Stimulated activated naive CD8-positive, alpha-beta T cell treated with anti-CD3 and anti-CD28 coated beads, Interleukin-15, Interleukin-2, amounts not matched to agents 100 U/mL and 50 U/mL, for 24 hours (primary cell): ENCODE results near the gene MESP1.

ENCODE experiments used
- ATAC-seq: fragments of 150-1000 bp; cut with Tn5 transposase; one replicate; pipeline ENCODE4 v1.10.0; 2021
- DNase-seq: peaks from one replicate; pipeline ENCODE4 v3.0.0; 2021

The MESP1 gene

GRCh38 chr15:89723031-89723430 is 28.0 kb downstream of the MESP1 start:
- DNase-seq (no peak), ATAC-seq (no peak)

GRCh38 chr15:89714775-89715174 is 36.3 kb downstream of the MESP1 start:
- DNase-seq (no peak), ATAC-seq (no peak)

GRCh38 chr15:89707577-89707976 is 43.5 kb downstream of the MESP1 start:
- ATAC-seq, result no peak
- no peak for DNase-seq

GRCh38 chr15:89704411-89704810 is 46.6 kb downstream of the MESP1 start:
- no peak for DNase-seq
- no peak for ATAC-seq
